ENCODE results near the gene HAPSTR1. TPM values are rescaled to one million over a fixed set of nuclear protein-coding genes. Genes with fewer than 3 reads are reported as not detected.
A peak's percentile ranks its signal among the peaks of the same experiment; 100 is the strongest.

HAPSTR1 gene
- total and polyA plus RNA-seq, 2 of the 13 experiments (the other 11 are each of a cell fraction or from before 2014, with no cell fraction given): 25.2 to 83.2 TPM

GRCh38 chr16:9134739-9135138, 43.3 kb downstream of the HAPSTR1 start (continued):
- TF ChIP-seq ZSCAN5A (CRISPR knock-in tag; IDR thresholded peaks at IDR 0.05; ENCODE audit: borderline replicate concordance): 0 out of 2 replicates have a peak, but pooled peaks have one; percentile 30
- TF ChIP-seq ZNF317 (CRISPR knock-in tag; IDR thresholded peaks at IDR 0.05): no peak
- TF ChIP-seq IRF2 (CRISPR knock-in tag; IDR thresholded peaks at IDR 0.05): 0 out of 2 replicates have a peak, but pooled peaks have one; percentile 39
- 0 out of 3 replicates have a peak, but pooled peaks have one; percentile 44 for TF ChIP-seq MXI1 (IDR thresholded peaks at IDR 0.05; ENCODE audit: borderline replicate concordance, low read depth, low read length)
- TF ChIP-seq THAP9 (CRISPR knock-in tag; IDR thresholded peaks at IDR 0.05; ENCODE audit: borderline replicate concordance): peak; percentile 27; the same call in 1 of the 2 replicates
- TF ChIP-seq MAFF (IDR thresholded peaks at IDR 0.05; ENCODE audit: low read depth, low read length): no peak
- TF ChIP-seq ZFP90 (CRISPR knock-in tag; IDR thresholded peaks at IDR 0.05; ENCODE audit: borderline replicate concordance): 0 out of 2 replicates have a peak, but pooled peaks have one; percentile 65
- peak; percentile 72 for TF ChIP-seq ZNF547 (CRISPR knock-in tag; IDR thresholded peaks at IDR 0.05)
- TF ChIP-seq REPIN1 (CRISPR knock-in tag; IDR thresholded peaks at IDR 0.05; ENCODE audit: borderline replicate concordance, low read depth): 0 out of 2 replicates have a peak, but pooled peaks have one; percentile 39
- 0 out of 2 replicates have a peak, but pooled peaks have one; percentile 45 for TF ChIP-seq THYN1 (CRISPR knock-in tag; IDR thresholded peaks at IDR 0.05; ENCODE audit: borderline replicate concordance, low read depth)
- TF ChIP-seq SMAD1 (CRISPR knock-in tag; IDR thresholded peaks at IDR 0.05; ENCODE audit: borderline replicate concordance, low read depth): no peak
- TF ChIP-seq ELK4 (CRISPR knock-in tag; IDR thresholded peaks at IDR 0.05; ENCODE audit: borderline replicate concordance): no peak
- TF ChIP-seq PATZ1 (CRISPR knock-in tag; IDR thresholded peaks at IDR 0.05): peak; percentile 76
- TF ChIP-seq HCFC1 (IDR thresholded peaks at IDR 0.05; ENCODE audit: low read depth, low read length): 0 out of 2 replicates have a peak, but pooled peaks have one; percentile 27
- no peak for TF ChIP-seq NAIF1 (CRISPR knock-in tag; IDR thresholded peaks at IDR 0.05; ENCODE audit: borderline replicate concordance)
- TF ChIP-seq SIX1 (CRISPR knock-in tag; IDR thresholded peaks at IDR 0.05; ENCODE audit: borderline replicate concordance): no peak
- TF ChIP-seq ERF (CRISPR knock-in tag; IDR thresholded peaks at IDR 0.05): no peak
- TF ChIP-seq MTF1 (CRISPR knock-in tag; IDR thresholded peaks at IDR 0.05): no peak
- TF ChIP-seq PBX3 (CRISPR knock-in tag; IDR thresholded peaks at IDR 0.05; ENCODE audit: borderline replicate concordance): no peak
- no peak for TF ChIP-seq MAZ (IDR thresholded peaks at IDR 0.05; ENCODE audit: borderline replicate concordance, low read depth, low read length)
- no peak for TF ChIP-seq MAZ (CRISPR knock-in tag; IDR thresholded peaks at IDR 0.05; ENCODE audit: low read depth)
